Measurements from ENCODE around the gene DENND2D.

GRCh38 chr1:111216751-111217150 lies 16.3 kb upstream of the DENND2D start:
- TF ChIP-seq YY1 (IDR thresholded peaks at IDR 0.05; ENCODE audit: insufficient read depth, insufficient read length): no peak
- no peak for TF ChIP-seq ZNF274 (IDR thresholded peaks at IDR 0.05; ENCODE audit: low read depth, low read length)

All from NT2/D1 (cell line).